ENCODE measurements around the gene CCDC51.

- TF ChIP-seq EZH2 (IDR thresholded peaks at IDR 0.05) (no peak), SP1 (IDR thresholded peaks at IDR 0.05; ENCODE audit: low read depth) (no peak), CTCF (IDR thresholded peaks at IDR 0.05 in 2 of 3, conservative IDR thresholded peaks at IDR 0.05 in 1 of 3; ENCODE audit: borderline replicate concordance in 1 of 3, insufficient read depth in 1 of 3, low read depth in 2 of 3, low read length in 2 of 3) (no peak), FOSL1 (IDR thresholded peaks at IDR 0.05; ENCODE audit: low read depth) (no peak), TCF7L2 (IDR thresholded peaks at IDR 0.05; ENCODE audit: borderline replicate concordance, extremely low read depth, insufficient read depth, insufficient read length) (no peak), CEBPB (IDR thresholded peaks at IDR 0.05; ENCODE audit: low read depth) (no peak), POLR2A (IDR thresholded peaks at IDR 0.05; ENCODE audit: borderline replicate concordance, extremely low read depth, insufficient read depth, insufficient read length) (no peak), RAD21 (IDR thresholded peaks at IDR 0.05; ENCODE audit: low read depth) (no peak), JUND (IDR thresholded peaks at IDR 0.05) (no peak)
Measured at GRCh38 chr3:48420561-48420960, 19.4 kb downstream of the CCDC51 start.
